Heart right ventricle (tissue), 16 donors: ENCODE measurements around the gene ERBB4. TPM values are rescaled to one million over a fixed set of nuclear protein-coding genes. Genes with fewer than 3 reads are reported as not detected.

Source experiments
- ATAC-seq, 8 donors: fragments of 200-7000 bp; cut with Tn5 transposase; one replicate each; pipeline ENCODE4 v1.9.1; 2020; ENCODE audit warnings: mild to moderate bottlenecking in 8 of 8, moderate library complexity in 8 of 8, moderate number of reproducible peaks in 1 of 8
- DNase-seq, 2 donors: peaks; one replicate each; pipeline ENCODE4 v3.0.0-alpha.2; 2020
- H3K27ac ChIP-seq, 10 donors: fragments of 200-600 bp; sonication (generic) in 2 of 10; one replicate each; pipeline versions ENCODE4 v1.5.0 to v1.8.0; 2020 to 2022; ENCODE audit warnings: mild to moderate bottlenecking in 3 of 10
- H3K27me3 ChIP-seq, 7 donors: fragments of 200-600 bp; one replicate each; pipeline ENCODE4 v1.8.0; 2021 to 2022; ENCODE audit warnings: mild to moderate bottlenecking in 2 of 7
- H3K36me3 ChIP-seq, 9 donors: fragments of 200-600 bp; sonication (generic) in 1 of 9; one replicate each; pipeline versions ENCODE4 v1.5.0 to v1.8.0; 2020 to 2022; ENCODE audit warnings: mild to moderate bottlenecking in 2 of 9
- H3K4me1 ChIP-seq, 9 donors: fragments of 200-600 bp; sonication (generic) in 1 of 9; one replicate each; pipeline versions ENCODE4 v1.5.0 to v1.8.0; 2020 to 2022; ENCODE audit warnings: mild to moderate bottlenecking in 4 of 9
- H3K4me3 ChIP-seq, 10 donors: fragments of 200-600 bp; sonication (generic) in 2 of 10; one replicate each; pipeline versions ENCODE4 v1.5.0 to v1.8.0; 2020 to 2022; ENCODE audit warnings: mild to moderate bottlenecking in 7 of 10, moderate library complexity in 2 of 10
- H3K9me3 ChIP-seq, 11 donors: fragments of 200-600 bp in 10 of 11; sonication (generic) in 2 of 11; one replicate each; pipeline versions ENCODE4 v1.5.0 to v1.8.0; 2013 to 2022; ENCODE audit warnings: mild to moderate bottlenecking in 2 of 11, control low read depth in 1 of 11, moderate library complexity in 1 of 11
- CTCF ChIP-seq, 9 donors: fragments of 200-600 bp; sonication (generic) in 2 of 9; IDR thresholded peaks; one replicate each; pipeline versions ENCODE4 v1.5.0 to v1.8.0; 2021 to 2022; ENCODE audit warnings: antibody characterized with exemption in 9 of 9, mild to moderate bottlenecking in 5 of 9, moderate library complexity in 1 of 9
- WGBS, 2 donors: extraction: QIAGEN DNeasy Blood & Tissue Kit; methylation state at CpG; one replicate each; pipeline ENCODE4 v1.1.7; 2013; ENCODE audit warnings: inconsistent platforms in 1 of 2; 5-methylcytosine and 5-hydroxymethylcytosine counted together
- intact Hi-C, 10 donors: fragments of 100-400 bp; cut with DNase I; formaldehyde crosslinking; loops; one replicate each; pipeline versions ENCODE4 v1.11.1 to v1.14.2; 2022
- polyA plus RNA-seq, 2 donors: library from polyadenylated mRNA; stranded (reverse); fragments of 200-250 nt; gene quantifications; one replicate each; pipeline ENCODE4 v1.2.3, GENCODE V29; 2013
- total RNA-seq, 10 donors: library from RNA; stranded (reverse); fragmentation: NEBNext Ultra II Directional in 3 of 10; extraction: Animal tissue kit (Norgen Biotek cat#: 25700) in 3 of 10; gene quantifications; one replicate each; pipeline versions ENCODE4 v1.2.1 to v1.2.4, GENCODE V29; 2021 to 2023
- donor health status: Arrhythmogenic right ventricular cardiomyopathy.
- donor health status: ischemic (EF 13 %, LVEDD 7.1; RV severe dilation, severe dysfunction).
- donor health status: healthy with polysubstance abuse.
- donor health status: DM: no; HTN: yes; CAD: no.
- donor health status: DM: no; HTN: no; CAD: no.
- donor health status: ischemic (EF 25% LVEDD 6.9; RV normal size, moderate dysfunction).
- donor health status: ischemic (EF 25% LVEDD 5.7; RV mildly dilated, moderate dysfunction).
- donor health status: healthy.
- donor health status: DM: yes; HTN: yes; CAD: no.
- donor health status: Ischemic cardiomyopathy.
- donor health status: ischemic (EF 35%, LVEDD 5.7; RV mildly dilated, moderate dysfunction).
- donor health status: nonischemic (EF 11% LVEDD 7.7; RV severe dilation, severe dysfunction).
- donor health status: DM: yes; HTN: yes; CAD: no.
- donor health status: PGD.
- donor health status: ischemic (EF 29% LVEDD 5.4; RV normal size, mild dysfunction).
- donor health status: nonischemic (EF 23%, LVEDD 6.1; RV moderate dilation, normal function).

ERBB4 gene
- total and polyA plus RNA-seq, 12 donors: 1.2 to 24.6 (median 16.1) TPM

- 80 to 83% methylated on average over 4 of the region's 4 CpGs for WGBS, 2 donors
- no peak for TF ChIP-seq CTCF (IDR thresholded peaks at IDR 0.05)
These were observed 1170.9 kb downstream of the ERBB4 start for GRCh38 chr2:211367711-211368110.

GRCh38 chr2:211367293-211367692 lies 1171.3 kb downstream of the ERBB4 start:
- TF ChIP-seq CTCF (IDR thresholded peaks at IDR 0.05): no peak
- no peaks in the 10 kb centered on the region for H3K36me3 ChIP-seq
- no peaks in the 10 kb centered on the region for H3K27me3 ChIP-seq
- no peaks in the 10 kb centered on the region for H3K4me1 ChIP-seq
- H3K9me3 ChIP-seq: peaks cover 0 to 5% (median 0%) of the 10 kb centered on the region in 11 donors
- no peak overlapping the region for H3K4me3 ChIP-seq
- H3K27ac ChIP-seq: no peak overlapping the region
- no peak for DNase-seq
- WGBS, 2 donors: 73 to 80% methylated on average over 4 of the region's 4 CpGs
- ATAC-seq: no peak
- intact Hi-C loops: no loop called here

More at GRCh38 chr2:211367711-211368110, 1170.9 kb downstream of the ERBB4 start:
- no peak overlapping the region for H3K4me3 ChIP-seq
- H3K4me1 ChIP-seq: no peaks in the 10 kb centered on the region
- H3K36me3 ChIP-seq: no peaks in the 10 kb centered on the region
- intact Hi-C loops: no loop called here
- peaks cover 0 to 3% (median 0%) of the 10 kb centered on the region in 11 donors for H3K9me3 ChIP-seq
- no peak for ATAC-seq
- no peak overlapping the region for H3K27ac ChIP-seq
- no peaks in the 10 kb centered on the region for H3K27me3 ChIP-seq
- DNase-seq: no peak

- 76 to 79% methylated on average over 1 of the region's 1 CpG for WGBS, 2 donors
- Histone ChIP-seq H3K9me3 (peaks cover 0 to 5% (median 0%) of the 10 kb centered on the region in 11 donors), H3K4me3 (no peak overlapping the region), H3K27me3 (no peaks in the 10 kb centered on the region), H3K36me3 (no peaks in the 10 kb centered on the region), H3K27ac (no peak overlapping the region), H3K4me1 (no peaks in the 10 kb centered on the region)
- DNase-seq (no peak), ATAC-seq (no peak)
- no peak for TF ChIP-seq CTCF (IDR thresholded peaks at IDR 0.05)
- intact Hi-C loops: no loop called here
These were observed 1173.7 kb downstream of the ERBB4 start for GRCh38 chr2:211364911-211365310.

- Histone ChIP-seq H3K4me1 (no peaks in the 10 kb centered on the region), H3K9me3 (peaks cover 0 to 5% (median 0%) of the 10 kb centered on the region in 11 donors), H3K27me3 (no peaks in the 10 kb centered on the region), H3K27ac (no peak overlapping the region), H3K36me3 (no peaks in the 10 kb centered on the region), H3K4me3 (no peak overlapping the region)
- 21 to 24% methylated on average over 1 of the region's 1 CpG for WGBS, 2 donors
- ATAC-seq: no peak
- no peak for DNase-seq
- TF ChIP-seq CTCF (IDR thresholded peaks at IDR 0.05): no peak
- intact Hi-C loops: no loop called here
These were observed 1177.2 kb downstream of the ERBB4 start for GRCh38 chr2:211361383-211361782.
